Loucy (cell line): ENCODE data around the gene EPHA7.

Source experiments
- H2AFZ ChIP-seq: fragments of 200-600 bp; sonication (generic); 2 replicates; pipeline ENCODE4 v1.6.0; 2016; ENCODE audit warnings: antibody characterized with exemption, mild to moderate bottlenecking, low read length, moderate library complexity
- H3F3A ChIP-seq: fragments of 200-600 bp; 2 replicates; pipeline ENCODE4 v1.6.0; 2016; ENCODE audit warnings: antibody characterized with exemption, low read depth, mild to moderate bottlenecking
- H3K27me3 ChIP-seq: fragments of 200-600 bp; sonication (generic); 2 replicates; pipeline ENCODE4 v1.6.1; 2014; ENCODE audit warnings: low read length, mild to moderate bottlenecking; ENCODE audit not compliant: insufficient read depth, poor library complexity, severe bottlenecking
- H3K36me3 ChIP-seq: fragments of 200-600 bp; sonication (generic); 2 replicates; pipeline ENCODE4 v1.6.1; 2016; ENCODE audit warnings: low read length; ENCODE audit not compliant: insufficient read depth
- H3K4me1 ChIP-seq: fragments of 200-600 bp; sonication (generic); 2 replicates; pipeline ENCODE4 v1.5.1; 2014; ENCODE audit warnings: low read length, mild to moderate bottlenecking; ENCODE audit not compliant: insufficient read depth, poor library complexity, severe bottlenecking
- H3K4me2 ChIP-seq: fragments of 200-600 bp; sonication (generic); 2 replicates; pipeline ENCODE4 v1.6.0; 2014; ENCODE audit warnings: antibody characterized with exemption, low read length, low read depth, mild to moderate bottlenecking; ENCODE audit not compliant: poor library complexity, severe bottlenecking
- H3K4me3 ChIP-seq: fragments of 200-600 bp; sonication (generic); 2 replicates; pipeline ENCODE4 v1.5.1; 2014; ENCODE audit warnings: low read length, mild to moderate bottlenecking, mixed read lengths; ENCODE audit not compliant: poor library complexity, severe bottlenecking
- H3K79me2 ChIP-seq: fragments of 200-600 bp; sonication (generic); 2 replicates; pipeline ENCODE4 v1.6.1; 2014; ENCODE audit warnings: low read length; ENCODE audit not compliant: insufficient read depth
- H3K9ac ChIP-seq: fragments of 200-600 bp; sonication (generic); 2 replicates; pipeline ENCODE4 v1.6.0; 2014; ENCODE audit warnings: mild to moderate bottlenecking, low read depth, low read length, moderate library complexity; ENCODE audit not compliant: poor library complexity, severe bottlenecking
- H3K9me2 ChIP-seq: fragments of 200-600 bp; sonication (generic); replicated peaks from 2 replicates; pipeline ENCODE4 v1.6.1; 2016; ENCODE audit warnings: low read depth, low read length, mixed read lengths
- H3K9me3 ChIP-seq: fragments of 200-600 bp; sonication (generic); 2 replicates; pipeline ENCODE4 v1.6.1; 2014; ENCODE audit warnings: mild to moderate bottlenecking, antibody characterized with exemption, low read length, low read depth; ENCODE audit not compliant: insufficient read depth
- H4K20me1 ChIP-seq: fragments of 200-600 bp; sonication (generic); 2 replicates; pipeline ENCODE4 v1.6.0; 2014; ENCODE audit warnings: antibody characterized with exemption, low read length, mild to moderate bottlenecking; ENCODE audit not compliant: insufficient read depth, poor library complexity, severe bottlenecking
- CTCF ChIP-seq: fragments of 200-600 bp; sonication (generic); conservative IDR thresholded peaks from 2 replicates; pipeline ENCODE4 v1.5.1; 2014; ENCODE audit warnings: mild to moderate bottlenecking, antibody characterized with exemption, low read length
- EZH2phosphoT487 ChIP-seq: fragments of 200-600 bp; IDR thresholded peaks from 2 replicates; pipeline ENCODE4 v1.6.1; 2018; ENCODE audit warnings: antibody characterized with exemption, mild to moderate bottlenecking, moderate library complexity, borderline replicate concordance

EPHA7 gene

GRCh38 chr6:93307505-93308409 is 111.6 kb downstream of the EPHA7 start:
- Histone ChIP-seq H3F3A (no peaks in the 10 kb centered on the region), H3K9me2 (no peaks in the 10 kb centered on the region), H3K27me3 (no peaks in the 10 kb centered on the region), H3K4me2 (no peak overlapping the region), H3K79me2 (no peaks in the 10 kb centered on the region), H3K9ac (no peak overlapping the region), H3K9me3 (no peaks in the 10 kb centered on the region), H2AFZ (no peak overlapping the region), H3K4me3 (no peak overlapping the region), H4K20me1 (no peaks in the 10 kb centered on the region), H3K4me1 (no peaks in the 10 kb centered on the region), H3K36me3 (no peaks in the 10 kb centered on the region)
- TF ChIP-seq EZH2phosphoT487, result no peak

GRCh38 chr6:93305088-93305487 is 114.3 kb downstream of the EPHA7 start:
- Histone ChIP-seq H3K79me2 (no peaks in the 10 kb centered on the region), H3K9ac (no peak overlapping the region), H3K36me3 (no peaks in the 10 kb centered on the region), H3K9me3 (no peaks in the 10 kb centered on the region), H3K9me2 (no peaks in the 10 kb centered on the region), H3K4me2 (no peak overlapping the region), H3K4me1 (no peaks in the 10 kb centered on the region), H3K4me3 (no peak overlapping the region), H4K20me1 (no peaks in the 10 kb centered on the region), H3K27me3 (no peaks in the 10 kb centered on the region), H3F3A (no peaks in the 10 kb centered on the region), H2AFZ (no peak overlapping the region)
- no peak for TF ChIP-seq CTCF
- no peak for TF ChIP-seq EZH2phosphoT487

- Histone ChIP-seq H3K4me3 (no peak overlapping the region), H2AFZ (no peak overlapping the region), H3K9ac (no peak overlapping the region), H4K20me1 (no peaks in the 10 kb centered on the region), H3K4me1 (no peaks in the 10 kb centered on the region), H3F3A (no peaks in the 10 kb centered on the region), H3K9me2 (no peaks in the 10 kb centered on the region), H3K27me3 (no peaks in the 10 kb centered on the region), H3K9me3 (no peaks in the 10 kb centered on the region), H3K36me3 (no peaks in the 10 kb centered on the region), H3K4me2 (no peak overlapping the region), H3K79me2 (no peaks in the 10 kb centered on the region)
- no peak for TF ChIP-seq EZH2phosphoT487
- TF ChIP-seq CTCF, result no peak
Measured at GRCh38 chr6:93304505-93304904, 114.9 kb downstream of the EPHA7 start.

GRCh38 chr6:93300661-93301060 is 118.7 kb downstream of the EPHA7 start:
- no peak overlapping the region for H3K4me2 ChIP-seq
- no peak for TF ChIP-seq EZH2phosphoT487
- no peak for TF ChIP-seq CTCF
- no peaks in the 10 kb centered on the region for H3K4me1 ChIP-seq

More at GRCh38 chr6:93300661-93301060, 118.7 kb downstream of the EPHA7 start:
- no peaks in the 10 kb centered on the region for H3K9me3 ChIP-seq
- H3K9ac ChIP-seq, result no peak overlapping the region
- H3K36me3 ChIP-seq, result no peaks in the 10 kb centered on the region
- no peaks in the 10 kb centered on the region for H4K20me1 ChIP-seq
- H3K4me3 ChIP-seq, result no peak overlapping the region
- no peaks in the 10 kb centered on the region for H3K27me3 ChIP-seq
- no peaks in the 10 kb centered on the region for H3K9me2 ChIP-seq
- no peak overlapping the region for H2AFZ ChIP-seq
- no peaks in the 10 kb centered on the region for H3F3A ChIP-seq
- no peaks in the 10 kb centered on the region for H3K79me2 ChIP-seq
